Esophagus squamous epithelium (tissue), 5 donors: ENCODE data around the gene SLC22A9. TPM values are rescaled to one million over a fixed set of nuclear protein-coding genes. Genes with fewer than 3 reads are reported as not detected.

ENCODE experiments used
- DNase-seq: peaks from one replicate; lab custom pipeline; 2025; lab: John Stamatoyannopoulos, UW
- H3K27ac ChIP-seq, 4 donors: fragments of 200-600 bp; sonication (generic); one replicate each; pipeline ENCODE4 v1.5.1; 2016 to 2019; ENCODE audit warnings: mild to moderate bottlenecking in 1 of 4
- H3K27me3 ChIP-seq, 4 donors: fragments of 200-600 bp; sonication (generic); 1 replicate in 3 of 4; 2 replicates in 1 of 4; pipeline versions ENCODE4 v1.5.1 to v1.6.0; 2017 to 2021; ENCODE audit warnings: antibody characterized with exemption in 1 of 4
- H3K36me3 ChIP-seq, 3 donors: fragments of 200-600 bp; sonication (generic); one replicate each; pipeline ENCODE4 v1.5.1; 2016 to 2019
- H3K4me1 ChIP-seq, 3 donors: fragments of 200-600 bp; sonication (generic); one replicate each; pipeline ENCODE4 v1.5.1; 2017 to 2019
- H3K4me3 ChIP-seq, 4 donors: fragments of 200-600 bp; sonication (generic); 1 replicate in 3 of 4; 2 replicates in 1 of 4; pipeline ENCODE4 v1.5.1; 2016 to 2019; ENCODE audit warnings: mild to moderate bottlenecking in 2 of 4, moderate library complexity in 1 of 4
- H3K9me3 ChIP-seq, 3 donors: fragments of 200-600 bp; sonication (generic); one replicate each; pipeline ENCODE4 v1.5.1; 2016 to 2019
- CTCF ChIP-seq, 6 experiments: fragments of 450-650 bp in 4 of 6; fragments of 200-600 bp in 2 of 6; sonication (generic) in 2 of 6; IDR thresholded peaks; one replicate each; pipeline ENCODE4 v1.5.1; 2016 to 2019; ENCODE audit warnings: antibody characterized with exemption in 6 of 6, mild to moderate bottlenecking in 4 of 6, moderate library complexity in 4 of 6
- POLR2A ChIP-seq, 4 donors: fragments of 450-650 bp; IDR thresholded peaks; one replicate each; pipeline ENCODE4 v1.6.1; 2017; ENCODE audit warnings: antibody characterized with exemption in 4 of 4, mild to moderate bottlenecking in 4 of 4, moderate library complexity in 3 of 4
- WGBS, 2 donors: methylation state at CpG; one replicate each; pipeline ENCODE4 v1.1.5; 2018; 5-methylcytosine and 5-hydroxymethylcytosine counted together
- intact Hi-C: fragments of 100-400 bp; cut with DNase I; formaldehyde crosslinking; loops from one replicate; pipeline ENCODE4 v1.15.0; 2022
- total RNA-seq, 4 donors: library from RNA; depleted of rRNA; stranded (reverse); fragments of >200 nt; gene quantifications; one replicate each; pipeline ENCODE4 v1.1.0, GENCODE V29; 2016
- donor health status: DM: yes; HTN: yes; CAD: no.

SLC22A9 gene
- total RNA-seq, 4 donors from 2014 or later = not detected

- DNase-seq = no peak
- intact Hi-C loops = no loop called here
- 26 to 54% methylated on average over 2 of the region's 2 CpGs for WGBS, 2 donors
- TF ChIP-seq POLR2A (IDR thresholded peaks at IDR 0.05) (no peak), CTCF (IDR thresholded peaks at IDR 0.05) (no peak)
- no peak overlapping the region for H3K4me3 ChIP-seq
- H3K9me3 ChIP-seq = no peaks in the 10 kb centered on the region
- H3K4me1 ChIP-seq = no peaks in the 10 kb centered on the region
- H3K36me3 ChIP-seq = no peaks in the 10 kb centered on the region
- no peaks in the 10 kb centered on the region for H3K27me3 ChIP-seq
- no peak overlapping the region for H3K27ac ChIP-seq
These were observed 10.5 kb downstream of the SLC22A9 start for GRCh38 chr11:63380130-63380529.

GRCh38 chr11:63395697-63396096 lies 26.1 kb downstream of the SLC22A9 start:
- DNase-seq = no peak
- Histone ChIP-seq H3K27me3 (peaks cover 0 to 28% (median 0%) of the 10 kb centered on the region in 4 donors), H3K9me3 (no peaks in the 10 kb centered on the region), H3K36me3 (no peaks in the 10 kb centered on the region), H3K27ac (peak overlapping the region in 1 of 4 donors; percentile 25), H3K4me1 (peaks cover 0 to 13% (median 0%) of the 10 kb centered on the region in 3 donors), H3K4me3 (no peak overlapping the region)
- TF ChIP-seq POLR2A (IDR thresholded peaks at IDR 0.05) = no peak
- no peak for TF ChIP-seq CTCF (IDR thresholded peaks at IDR 0.05)
- 71% methylated on average over 1 of the region's 1 CpG; no CpG with 5 or more reads in 1 of the 2 donors for WGBS, 2 donors
- intact Hi-C loops = no loop called here

GRCh38 chr11:63404161-63404935 lies 34.8 kb downstream of the SLC22A9 start:
- 78 to 94% methylated on average over 4 to 5 of the region's 5 CpGs for WGBS, 2 donors
- H3K27me3 ChIP-seq = peaks cover 0 to 15% (median 0%) of the 10 kb centered on the region in 4 donors
- intact Hi-C loops = no loop called here
- no peaks in the 10 kb centered on the region for H3K4me1 ChIP-seq
- TF ChIP-seq CTCF (IDR thresholded peaks at IDR 0.05) (no peak), POLR2A (IDR thresholded peaks at IDR 0.05) (no peak)
- no peaks in the 10 kb centered on the region for H3K9me3 ChIP-seq
- no peaks in the 10 kb centered on the region for H3K36me3 ChIP-seq
- DNase-seq = no peak
- H3K4me3 ChIP-seq = no peak overlapping the region
- H3K27ac ChIP-seq = no peak overlapping the region

- H3K9me3 ChIP-seq = no peaks in the 10 kb centered on the region
- DNase-seq = no peak
- 66 to 67% methylated on average over 3 of the region's 3 CpGs for WGBS, 2 donors
- no peaks in the 10 kb centered on the region for H3K36me3 ChIP-seq
- H3K4me3 ChIP-seq = no peak overlapping the region
- TF ChIP-seq CTCF (IDR thresholded peaks at IDR 0.05) (no peak), POLR2A (IDR thresholded peaks at IDR 0.05) (no peak)
- intact Hi-C loops = no loop called here
- H3K4me1 ChIP-seq = no peaks in the 10 kb centered on the region
- no peak overlapping the region for H3K27ac ChIP-seq
- peaks cover 0 to 14% (median 0%) of the 10 kb centered on the region in 4 donors for H3K27me3 ChIP-seq
These were observed 35.5 kb downstream of the SLC22A9 start for GRCh38 chr11:63405114-63405513.

GRCh38 chr11:63406458-63406857 lies 36.9 kb downstream of the SLC22A9 start:
- Histone ChIP-seq H3K27ac (no peak overlapping the region), H3K36me3 (no peaks in the 10 kb centered on the region), H3K4me3 (no peak overlapping the region), H3K27me3 (peaks cover 0 to 13% (median 0%) of the 10 kb centered on the region in 4 donors), H3K4me1 (no peaks in the 10 kb centered on the region), H3K9me3 (no peaks in the 10 kb centered on the region)
- no peak for DNase-seq
- 78 to 80% methylated on average over 1 to 2 of the region's 2 CpGs for WGBS, 2 donors
- intact Hi-C loops = no loop called here
- TF ChIP-seq POLR2A (IDR thresholded peaks at IDR 0.05) (no peak), CTCF (IDR thresholded peaks at IDR 0.05) (no peak)
